Nephron progenitor cell (in vitro differentiated cells): Measurements from ENCODE around the gene POLRMT.
A peak's percentile ranks its signal among the peaks of the same experiment; 100 is the strongest.

ENCODE experiments used
- DNase-seq: peaks from one replicate; pipeline ENCODE4 v3.0.0; 2021
- H3K27ac Mint-ChIP-seq: 2 replicates; pipeline ENCODE4 v1.8.0; 2021; ENCODE audit warnings: mild to moderate bottlenecking, moderate library complexity, mixed read lengths
- H3K27me3 Mint-ChIP-seq: 2 replicates; pipeline ENCODE4 v1.8.0; 2021; ENCODE audit warnings: mild to moderate bottlenecking, low read depth, mixed read lengths; ENCODE audit not compliant: poor library complexity
- H3K36me3 Mint-ChIP-seq: 2 replicates; pipeline ENCODE4 v1.8.0; 2021; ENCODE audit warnings: low read depth, mixed read lengths
- H3K4me1 Mint-ChIP-seq: 2 replicates; pipeline ENCODE4 v1.8.0; 2021; ENCODE audit warnings: mixed read lengths
- H3K4me3 Mint-ChIP-seq: 2 replicates; pipeline ENCODE4 v1.8.0; 2021; ENCODE audit warnings: mild to moderate bottlenecking, moderate library complexity, mixed read lengths
- H3K9me3 Mint-ChIP-seq: 2 replicates; pipeline ENCODE4 v1.8.0; 2021; ENCODE audit warnings: mild to moderate bottlenecking, moderate library complexity, mixed read lengths
- TF ChIP-seq, protein P1 (sequence below): fragments of 200-600 bp; sonication (generic); IDR thresholded peaks from 2 replicates; pipeline ENCODE4 v1.5.0; 2021; ENCODE audit warnings: antibody characterized with exemption

POLRMT gene

DNA sequence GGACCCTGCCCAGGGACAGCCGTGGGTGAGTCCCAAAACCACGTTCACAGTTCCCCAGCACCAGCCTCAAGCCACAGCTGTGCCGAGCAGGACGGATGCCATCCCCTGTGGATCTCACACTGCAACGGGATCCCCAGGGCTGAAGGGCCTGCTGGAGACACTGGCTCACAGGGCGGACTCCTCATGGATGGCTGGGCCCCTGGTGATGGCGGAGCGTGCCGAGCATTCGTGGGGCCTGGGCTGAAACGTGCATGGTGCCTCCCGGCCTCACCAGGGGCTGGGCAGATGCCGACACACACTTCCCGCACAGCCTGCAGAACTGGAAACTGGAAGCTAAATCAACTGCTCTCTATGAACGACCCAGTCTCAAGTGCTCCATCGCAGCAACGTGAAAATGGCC, 20.1 kb upstream of the POLRMT start:
- DNase-seq = no peak
- TF ChIP-seq, protein P1, sequence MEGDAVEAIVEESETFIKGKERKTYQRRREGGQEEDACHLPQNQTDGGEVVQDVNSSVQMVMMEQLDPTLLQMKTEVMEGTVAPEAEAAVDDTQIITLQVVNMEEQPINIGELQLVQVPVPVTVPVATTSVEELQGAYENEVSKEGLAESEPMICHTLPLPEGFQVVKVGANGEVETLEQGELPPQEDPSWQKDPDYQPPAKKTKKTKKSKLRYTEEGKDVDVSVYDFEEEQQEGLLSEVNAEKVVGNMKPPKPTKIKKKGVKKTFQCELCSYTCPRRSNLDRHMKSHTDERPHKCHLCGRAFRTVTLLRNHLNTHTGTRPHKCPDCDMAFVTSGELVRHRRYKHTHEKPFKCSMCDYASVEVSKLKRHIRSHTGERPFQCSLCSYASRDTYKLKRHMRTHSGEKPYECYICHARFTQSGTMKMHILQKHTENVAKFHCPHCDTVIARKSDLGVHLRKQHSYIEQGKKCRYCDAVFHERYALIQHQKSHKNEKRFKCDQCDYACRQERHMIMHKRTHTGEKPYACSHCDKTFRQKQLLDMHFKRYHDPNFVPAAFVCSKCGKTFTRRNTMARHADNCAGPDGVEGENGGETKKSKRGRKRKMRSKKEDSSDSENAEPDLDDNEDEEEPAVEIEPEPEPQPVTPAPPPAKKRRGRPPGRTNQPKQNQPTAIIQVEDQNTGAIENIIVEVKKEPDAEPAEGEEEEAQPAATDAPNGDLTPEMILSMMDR = no peak
- Mint-ChIP-seq H3K4me1 (peaks cover 17% of the 10 kb centered on the region), H3K27me3 (no peaks in the 10 kb centered on the region), H3K9me3 (no peaks in the 10 kb centered on the region), H3K4me3 (no peak overlapping the region), H3K36me3 (peaks cover 5% of the 10 kb centered on the region), H3K27ac (peak overlapping the region; percentile 87)

DNA sequence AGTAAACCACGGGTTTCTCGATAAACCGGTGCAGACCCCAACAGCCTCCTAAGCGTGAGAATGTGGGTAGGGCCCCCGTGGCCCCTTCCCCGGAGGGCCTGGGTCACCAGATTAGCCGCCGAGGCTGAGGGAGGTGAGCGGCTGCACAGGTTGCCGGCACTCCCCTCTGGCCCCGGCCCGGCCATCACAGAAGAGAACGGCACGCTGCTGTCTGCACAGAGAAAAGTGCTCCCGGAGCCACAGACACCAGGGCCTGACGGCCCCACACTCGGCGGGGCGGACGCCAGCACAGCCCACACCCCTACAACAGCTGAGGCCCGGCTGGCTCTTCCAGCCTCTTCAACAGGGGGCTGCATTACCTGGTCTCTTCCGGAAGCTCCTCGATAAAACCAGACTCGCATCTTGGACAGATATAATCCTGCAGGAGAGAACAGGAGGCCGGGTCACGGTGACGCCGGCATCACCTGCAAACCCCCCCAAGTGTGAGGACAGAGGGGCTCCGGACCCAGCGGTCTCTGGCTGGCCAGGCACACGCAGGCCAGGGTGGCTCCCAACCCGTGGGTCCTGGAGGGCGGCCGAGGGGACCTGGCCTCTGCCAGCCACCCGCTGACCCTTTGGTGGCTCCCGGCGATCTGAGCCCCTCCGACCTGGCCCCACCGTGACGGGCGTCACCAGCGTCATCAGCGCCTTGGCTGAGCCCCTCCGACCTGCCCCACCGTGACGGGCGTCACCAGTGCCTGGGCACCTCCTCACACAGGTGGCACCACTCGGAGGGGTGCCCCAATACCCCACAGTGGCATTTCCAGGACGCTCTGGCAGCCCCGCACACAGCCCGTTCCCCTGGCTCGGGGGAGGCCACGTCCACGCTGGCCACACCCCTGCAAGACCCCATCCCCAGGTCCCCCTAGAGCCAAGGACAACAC, 19.4 kb upstream of the POLRMT start:
- TF ChIP-seq, protein P1 = no peak

DNA sequence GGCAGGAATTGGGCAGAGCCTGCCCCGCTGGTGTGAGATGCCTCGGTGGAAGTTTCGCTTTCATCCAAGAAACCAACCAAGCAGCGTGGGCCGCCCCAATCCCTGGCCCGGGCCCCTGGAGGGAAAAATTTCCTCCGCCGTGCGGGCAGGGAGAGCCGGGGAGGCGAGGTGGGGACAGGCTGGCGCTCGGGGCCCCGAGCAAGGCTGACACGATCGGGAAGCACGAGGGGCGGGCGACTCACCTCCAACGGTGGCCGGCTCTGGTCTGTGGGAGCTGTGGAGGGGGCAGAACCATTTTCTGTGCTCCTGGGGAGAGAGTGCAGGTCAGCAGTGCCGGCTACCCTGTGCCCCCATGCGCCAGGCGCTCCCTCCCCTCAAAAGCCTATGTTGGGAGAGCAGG, 18.7 kb upstream of the POLRMT start:
- no peaks in the 10 kb centered on the region for H3K9me3 Mint-ChIP-seq
- H3K36me3 Mint-ChIP-seq = peaks cover 5% of the 10 kb centered on the region
- H3K4me1 Mint-ChIP-seq = peaks cover 17% of the 10 kb centered on the region
- TF ChIP-seq, protein P1 = no peak
- H3K4me3 Mint-ChIP-seq = no peak overlapping the region
- no peak for DNase-seq
- no peak overlapping the region for H3K27ac Mint-ChIP-seq
- no peaks in the 10 kb centered on the region for H3K27me3 Mint-ChIP-seq

More for the DNA sequence above, 19.4 kb upstream of the POLRMT start:
- Mint-ChIP-seq H3K36me3 (peaks cover 5% of the 10 kb centered on the region), H3K4me1 (peaks cover 17% of the 10 kb centered on the region), H3K27ac (no peak overlapping the region), H3K4me3 (no peak overlapping the region), H3K27me3 (no peaks in the 10 kb centered on the region), H3K9me3 (no peaks in the 10 kb centered on the region)
- no peak for DNase-seq

DNA sequence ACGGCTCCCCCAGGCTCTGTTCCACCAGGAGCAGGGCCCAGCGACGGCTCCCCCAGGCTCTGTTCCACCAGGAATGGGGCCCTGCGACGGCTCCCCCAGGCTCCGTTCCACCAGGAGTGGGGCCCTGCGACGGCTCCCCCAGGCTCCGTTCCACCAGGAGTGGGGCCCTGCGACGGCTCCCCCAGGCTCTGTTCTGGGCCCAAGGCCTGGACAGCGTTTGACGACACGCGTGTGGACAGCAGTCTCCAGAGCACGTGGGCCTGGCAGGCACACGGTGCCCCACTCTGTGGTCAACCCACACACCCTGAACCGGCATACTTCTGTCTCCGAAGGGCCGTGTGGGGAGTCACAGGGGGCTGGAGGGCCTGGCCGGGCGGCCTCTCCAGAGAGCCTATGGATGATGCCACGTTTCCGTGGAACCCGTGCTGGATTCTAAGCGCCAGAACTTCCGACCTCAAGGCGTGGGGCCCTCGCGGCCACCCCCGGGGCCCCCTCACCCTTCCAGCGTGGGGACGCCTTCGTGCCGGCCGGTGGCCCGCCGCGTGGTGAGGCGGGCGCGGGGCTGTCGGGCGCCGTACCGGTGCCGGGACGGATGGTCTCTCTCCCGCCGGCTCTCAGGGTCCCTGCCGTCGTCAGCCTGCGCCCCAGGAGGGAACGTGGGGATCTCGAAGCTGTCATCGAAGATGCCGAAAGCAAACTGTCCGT, 17.9 kb upstream of the POLRMT start:
- H3K36me3 Mint-ChIP-seq = peaks cover 7% of the 10 kb centered on the region
- no peaks in the 10 kb centered on the region for H3K27me3 Mint-ChIP-seq
- TF ChIP-seq, protein P1 = no peak
- no peak overlapping the region for H3K4me3 Mint-ChIP-seq
- peaks cover 16% of the 10 kb centered on the region for H3K4me1 Mint-ChIP-seq
- no peak for DNase-seq
- no peaks in the 10 kb centered on the region for H3K9me3 Mint-ChIP-seq
- H3K27ac Mint-ChIP-seq = no peak overlapping the region

DNA sequence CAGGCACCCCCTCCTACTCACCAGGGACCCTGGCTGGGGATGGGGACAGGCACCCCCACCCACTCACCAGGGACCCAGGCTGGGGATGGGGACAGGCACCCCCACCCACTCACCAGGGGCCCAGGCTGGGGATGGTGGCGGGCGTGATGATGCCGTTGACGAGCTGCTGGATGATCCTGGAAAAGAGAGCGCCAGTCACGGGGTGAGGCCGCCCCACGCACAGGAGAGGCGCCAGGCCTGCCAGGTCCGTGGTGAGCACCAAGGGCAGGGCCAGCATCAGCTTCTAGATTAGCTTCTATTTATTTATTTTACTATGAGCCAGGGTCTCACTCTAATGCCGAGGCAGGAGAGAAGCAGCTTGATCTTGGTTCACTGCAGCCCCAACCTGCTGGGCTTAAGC, 16.8 kb upstream of the POLRMT start:
- Mint-ChIP-seq H3K4me1 (peaks cover 5% of the 10 kb centered on the region), H3K36me3 (peaks cover 6% of the 10 kb centered on the region), H3K9me3 (no peaks in the 10 kb centered on the region), H3K27ac (no peak overlapping the region), H3K27me3 (no peaks in the 10 kb centered on the region), H3K4me3 (no peak overlapping the region)
- TF ChIP-seq, protein P1 = no peak
- no peak for DNase-seq
